NCI-H226 (cell line): Measurements from ENCODE around the gene EFCAB6.

Source experiments
- DNase-seq: peaks from one replicate; pipeline ENCODE4 v3.0.0-alpha.2; 2015

The EFCAB6 gene

DNA sequence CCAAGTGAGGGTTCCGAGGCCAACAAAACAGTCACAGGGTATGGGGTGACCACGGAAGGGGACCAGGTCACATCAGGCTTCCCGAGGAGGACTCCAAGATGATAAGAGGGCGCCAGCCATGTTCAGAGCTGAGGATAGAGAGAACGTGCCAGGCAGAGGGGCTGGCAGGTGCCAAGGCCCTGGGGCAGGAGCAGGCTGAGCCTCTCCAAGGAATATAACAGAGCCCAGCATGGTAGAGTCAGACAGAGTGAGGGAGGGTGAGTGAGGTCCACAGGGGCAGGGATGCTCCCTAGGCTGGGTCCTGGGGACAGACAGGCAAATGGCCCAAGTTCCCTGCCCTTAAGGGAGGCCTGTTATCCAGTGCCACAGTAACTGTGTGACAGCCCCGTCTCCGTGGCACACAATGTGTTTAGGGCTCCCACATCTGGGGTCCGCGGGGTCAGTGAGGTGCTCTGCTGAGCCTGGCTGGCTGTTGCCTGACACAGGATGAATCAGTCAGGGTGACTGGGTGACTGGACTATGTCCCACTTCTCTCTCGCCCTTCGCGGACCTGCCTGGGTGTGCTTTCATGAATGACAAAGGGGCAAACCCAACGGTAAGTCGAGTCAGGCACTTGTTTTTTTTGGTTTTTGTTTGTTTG is 295.0 kb downstream of the EFCAB6 start:
- DNase-seq, result no peak

DNA sequence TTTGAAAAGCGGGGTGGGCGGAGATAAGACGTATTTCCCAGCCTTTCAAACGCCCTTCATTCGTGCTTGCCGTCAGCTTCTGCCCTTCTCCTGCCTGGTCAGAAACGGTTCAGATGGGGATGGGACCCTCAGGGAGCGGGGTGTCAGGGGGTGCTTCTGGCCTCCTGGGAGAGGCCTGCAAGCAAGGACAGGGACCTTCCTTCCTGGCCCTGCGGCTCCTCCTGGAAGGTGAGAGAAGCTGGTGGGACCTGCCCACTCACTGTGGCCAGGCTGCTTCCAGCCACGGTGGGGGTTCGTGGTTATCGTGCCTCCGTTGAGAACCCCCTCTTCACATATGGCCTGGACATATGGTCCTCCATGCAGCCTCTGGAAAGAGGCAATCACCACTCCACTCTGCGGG is 295.7 kb downstream of the EFCAB6 start:
- no peak for DNase-seq

DNA sequence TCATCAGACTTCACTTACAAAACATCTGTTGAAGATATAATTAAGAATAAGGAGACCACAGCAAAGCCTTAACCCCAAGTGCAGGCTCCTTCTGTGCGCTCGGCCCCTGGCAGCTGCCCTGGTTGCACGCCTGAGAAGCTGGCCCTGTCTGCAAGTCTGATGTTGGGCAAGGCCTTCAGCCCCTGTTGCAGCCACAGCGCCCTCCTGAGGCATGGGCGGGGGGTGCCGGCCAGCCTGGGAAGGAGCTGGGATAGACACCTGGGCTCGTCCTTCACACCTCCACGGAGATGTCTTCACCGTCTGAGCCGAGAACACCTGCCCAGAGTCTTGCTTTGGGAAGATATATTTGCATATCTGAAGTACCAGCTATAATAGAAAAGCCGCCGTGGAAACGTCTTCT is 296.2 kb downstream of the EFCAB6 start:
- DNase-seq, result no peak

DNA sequence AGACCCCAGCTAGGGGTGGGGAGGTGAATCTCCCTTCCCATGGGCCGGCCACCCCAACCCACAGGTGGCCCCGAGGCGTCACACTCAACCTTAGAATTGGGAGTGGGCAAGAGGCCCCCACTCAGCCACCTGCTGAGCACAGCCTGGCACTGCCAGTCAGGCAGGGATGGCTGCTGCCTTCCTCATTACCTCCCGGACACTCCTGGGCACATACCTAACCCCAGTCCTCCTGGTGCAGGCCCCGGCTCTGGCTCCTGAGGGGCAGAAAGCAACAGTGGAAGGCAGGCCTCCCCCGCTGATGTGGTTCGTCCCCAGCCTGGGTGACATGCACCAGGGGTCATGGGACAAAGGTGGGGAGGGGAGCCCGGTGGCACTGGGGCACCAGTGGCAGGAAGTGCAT is 296.7 kb downstream of the EFCAB6 start:
- no peak for DNase-seq

DNA sequence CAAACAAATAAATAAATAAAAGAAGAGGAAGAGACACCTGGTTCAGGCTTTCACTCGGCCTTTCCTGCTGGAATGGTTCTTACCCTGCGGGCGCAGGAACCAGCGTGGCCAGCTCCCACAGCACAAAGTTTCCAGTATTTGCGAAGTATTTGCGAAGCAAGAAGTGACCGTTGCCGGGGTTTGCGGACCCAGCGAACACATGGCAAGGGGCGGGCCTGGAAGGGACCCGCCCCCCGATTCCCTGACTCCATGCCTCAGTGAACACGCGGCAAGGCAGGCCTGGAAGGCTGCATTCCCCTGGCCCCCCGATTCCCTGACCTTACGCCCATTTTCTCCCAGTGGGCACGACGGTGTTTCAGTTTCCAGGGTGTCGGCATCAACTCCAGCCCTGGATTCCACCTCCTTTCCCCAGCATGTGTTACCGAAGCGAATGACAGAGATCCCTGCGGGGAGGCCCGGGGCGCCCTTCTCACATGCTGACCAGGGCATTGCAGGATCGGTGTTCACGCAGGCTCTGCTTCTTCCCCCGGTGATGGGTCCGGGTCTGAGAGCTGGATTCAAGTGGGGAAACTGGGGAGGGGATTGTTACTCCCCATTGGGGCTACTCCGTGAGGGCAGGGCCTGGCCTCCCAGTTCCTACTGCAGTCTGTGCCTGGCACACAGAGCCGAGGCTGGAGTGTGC is 297.5 kb downstream of the EFCAB6 start:
- no peak for DNase-seq

DNA sequence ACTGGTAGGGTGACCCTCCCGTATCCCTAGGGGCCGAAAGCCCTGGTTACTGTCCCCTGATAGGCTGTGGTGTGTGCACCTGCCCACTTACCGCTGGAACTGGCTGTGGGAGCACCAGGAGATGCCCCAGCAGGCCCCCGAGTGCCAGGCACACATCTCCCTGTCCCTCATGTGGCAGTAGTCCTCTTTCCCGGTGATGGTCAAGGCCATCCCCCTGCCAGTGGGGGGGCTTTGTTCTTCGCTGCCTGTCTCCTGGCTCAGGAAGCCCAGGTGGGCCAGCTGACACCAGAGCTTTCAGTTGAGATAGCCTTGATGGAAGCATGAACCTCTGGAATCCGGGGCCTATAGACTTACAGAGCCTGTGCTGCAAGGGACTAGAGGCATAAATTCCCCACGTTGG is 299.8 kb downstream of the EFCAB6 start:
- DNase-seq, result no peak

DNA sequence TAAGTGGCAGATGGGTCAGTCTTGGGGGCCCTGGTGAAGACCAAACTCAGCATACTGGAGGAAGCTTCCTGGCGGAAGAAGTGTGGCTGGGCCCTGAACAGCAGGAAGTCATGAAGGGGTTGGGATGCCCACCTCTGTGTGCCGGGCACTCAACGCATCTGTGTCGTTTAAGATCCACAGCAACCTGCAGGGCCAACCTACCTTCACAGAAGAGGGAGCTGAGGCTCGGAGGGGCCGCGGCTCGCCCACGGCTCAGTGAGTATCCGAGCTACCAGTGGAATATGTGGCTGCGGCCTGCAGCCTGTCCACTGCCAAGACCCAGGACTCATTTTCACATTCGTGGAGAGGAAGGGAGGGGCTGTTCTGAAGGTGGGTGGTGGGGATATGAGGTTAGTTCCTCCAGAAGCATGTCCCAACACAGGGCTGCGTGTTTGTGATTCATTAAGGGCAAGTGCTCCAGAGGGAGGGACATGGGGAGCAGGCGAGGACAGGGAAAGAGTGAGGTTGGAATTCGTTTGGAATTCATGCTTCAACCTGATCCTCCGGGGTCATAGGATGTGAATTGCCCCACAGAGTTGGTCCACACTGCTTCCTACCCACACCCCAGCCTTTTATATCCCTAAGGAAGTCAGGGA is 300.7 kb downstream of the EFCAB6 start:
- DNase-seq, result no peak

DNA sequence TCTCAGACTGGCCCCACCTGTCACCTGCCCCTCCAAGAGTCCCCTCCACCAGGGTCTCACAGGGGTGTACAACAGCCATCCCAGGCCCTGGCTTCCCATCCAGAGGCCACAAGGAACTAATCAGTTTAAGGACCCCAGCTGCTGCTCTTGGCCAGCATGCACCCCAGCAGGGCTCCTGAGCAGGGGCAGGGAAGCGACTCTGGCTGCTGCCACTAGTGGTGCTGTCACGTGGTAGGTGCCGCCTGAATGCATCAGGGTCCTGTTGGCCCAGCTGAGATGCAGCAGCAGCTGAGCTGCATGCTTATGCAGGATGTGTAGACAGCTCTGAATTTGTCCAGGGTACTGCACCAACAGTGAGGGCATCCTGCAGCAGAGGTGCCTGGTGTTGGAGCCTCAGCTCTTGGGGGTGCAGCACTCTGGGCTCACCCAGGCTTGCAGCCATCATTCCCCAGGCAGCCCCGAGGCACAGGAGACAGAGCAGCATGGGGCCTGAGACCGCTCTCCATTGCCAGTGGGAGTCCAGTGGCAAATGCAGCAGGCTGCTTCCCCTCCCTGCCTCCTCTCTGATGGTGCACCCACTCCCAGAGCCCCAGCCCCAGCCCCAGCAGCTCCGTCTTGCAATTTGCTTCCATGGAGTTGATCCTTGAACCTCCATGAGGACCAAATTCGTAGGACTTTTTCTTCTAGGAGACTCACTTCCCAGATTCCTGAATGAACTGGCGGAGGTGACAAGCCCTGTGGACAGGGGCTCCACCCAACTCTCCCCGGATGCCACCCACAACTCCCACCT is 301.6 kb downstream of the EFCAB6 start:
- no peak for DNase-seq

DNA sequence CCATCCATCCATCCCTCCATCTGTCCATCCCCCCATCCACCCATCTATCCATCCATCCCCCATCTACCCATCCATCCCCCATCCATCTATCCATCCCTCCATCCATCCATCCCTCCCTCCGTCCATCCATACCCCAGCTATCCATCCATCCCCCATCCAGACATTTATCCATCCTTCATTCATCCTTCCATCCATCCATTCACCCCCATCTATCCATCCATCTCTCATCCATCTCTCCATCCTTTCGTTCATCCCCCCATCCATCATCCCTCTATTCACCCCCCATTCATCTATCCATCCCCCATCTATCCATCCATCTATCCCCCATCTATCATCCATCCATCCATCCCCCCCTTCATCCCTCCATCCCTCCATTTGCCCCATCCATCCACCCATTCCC is 302.8 kb downstream of the EFCAB6 start:
- DNase-seq, result no peak

DNA sequence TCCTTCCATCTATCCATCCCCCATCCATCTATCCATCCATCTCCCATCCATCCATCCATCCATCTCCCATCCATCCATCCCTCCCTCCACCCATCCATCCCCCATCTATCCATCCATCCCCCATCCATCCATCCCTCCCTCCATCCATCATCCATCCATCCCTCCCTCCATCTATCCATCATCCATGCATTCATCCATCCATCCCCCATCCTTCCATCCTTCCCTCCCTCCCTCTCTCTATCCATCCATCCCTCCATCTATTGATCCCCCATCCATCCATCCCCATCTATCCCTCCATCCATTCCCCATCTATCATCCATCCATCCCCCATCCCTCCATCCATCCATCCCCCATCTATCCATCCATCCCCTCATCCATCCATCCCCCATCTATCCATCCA is 303.6 kb downstream of the EFCAB6 start:
- no peak for DNase-seq

DNA sequence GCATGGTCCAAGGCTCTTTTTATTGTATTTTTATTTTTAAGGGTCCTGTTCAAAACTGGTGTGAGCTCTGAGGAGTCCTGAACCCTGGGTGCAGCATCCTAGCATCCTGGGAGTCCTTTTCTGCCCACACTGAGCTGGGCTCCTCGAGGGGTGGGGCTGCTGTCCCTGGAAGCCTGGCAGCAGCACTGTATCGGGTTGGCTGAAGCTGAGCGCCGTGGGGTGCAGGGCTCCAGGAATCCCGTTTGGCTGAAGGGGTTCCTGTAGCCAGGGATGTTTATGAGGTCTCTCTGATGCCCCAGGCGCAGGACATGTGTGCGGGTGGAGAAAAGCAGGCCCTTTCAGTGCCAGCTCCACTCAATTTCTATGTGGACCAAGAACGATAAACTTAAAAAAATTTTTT is 304.9 kb downstream of the EFCAB6 start:
- no peak for DNase-seq

DNA sequence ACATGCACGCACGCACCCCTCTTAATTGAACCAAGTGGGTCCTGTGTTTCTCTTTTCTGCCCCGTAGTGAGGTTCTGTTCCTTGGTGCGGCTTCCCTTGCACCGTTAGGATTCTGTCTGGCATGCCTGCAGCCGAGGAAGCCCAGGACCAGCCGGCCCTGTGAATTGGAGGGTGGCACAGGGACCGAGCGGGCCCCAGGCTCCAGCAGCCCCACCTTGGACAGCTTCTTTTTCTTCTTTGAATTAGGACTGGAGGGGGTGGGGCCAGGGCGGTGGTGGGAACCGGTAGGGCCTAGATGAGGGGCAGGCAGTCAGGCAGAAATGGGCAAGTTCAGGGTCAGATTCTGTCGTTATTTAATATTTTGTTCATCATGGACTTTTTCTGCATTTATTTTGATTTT is 305.6 kb downstream of the EFCAB6 start:
- DNase-seq, result no peak

DNA sequence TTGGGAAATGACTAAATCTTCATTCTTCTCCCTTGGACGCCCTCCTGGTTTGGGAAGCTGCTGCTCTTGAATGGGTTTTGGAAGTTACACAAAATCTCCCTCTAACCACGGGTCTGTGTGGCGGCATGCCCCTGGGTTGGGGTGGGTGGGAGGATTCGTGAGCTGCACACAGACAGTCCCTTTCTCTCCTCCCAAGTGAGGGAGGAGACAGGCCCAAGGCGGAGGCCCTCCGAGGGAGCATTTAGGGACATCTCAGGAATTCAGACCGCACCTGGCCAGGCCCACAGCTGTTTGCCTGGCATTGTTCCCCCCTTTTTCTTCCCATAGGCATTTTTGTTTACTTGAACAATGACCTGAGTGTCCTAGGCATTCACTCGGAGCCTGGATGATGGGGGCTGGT is 306.2 kb downstream of the EFCAB6 start:
- no peak for DNase-seq

DNA sequence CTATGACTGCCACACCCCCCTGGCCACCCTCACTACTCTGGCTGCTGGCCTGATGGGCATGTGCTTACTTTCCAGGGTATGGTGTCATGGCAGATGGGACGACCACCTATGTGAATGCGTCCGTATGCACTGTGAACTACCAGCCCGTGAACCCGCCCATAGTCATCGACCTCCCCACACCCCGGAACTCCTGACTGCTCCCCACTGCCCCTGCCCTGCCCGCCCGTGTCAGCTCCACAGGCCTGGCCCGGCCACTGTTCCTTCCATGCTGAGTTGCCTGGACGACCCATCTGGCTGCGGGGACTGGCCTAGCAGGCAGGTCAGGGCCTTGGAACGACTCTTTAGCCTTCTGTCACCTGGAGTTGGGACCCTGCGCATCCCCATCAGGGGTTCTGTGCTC is 306.7 kb downstream of the EFCAB6 start:
- no peak for DNase-seq

DNA sequence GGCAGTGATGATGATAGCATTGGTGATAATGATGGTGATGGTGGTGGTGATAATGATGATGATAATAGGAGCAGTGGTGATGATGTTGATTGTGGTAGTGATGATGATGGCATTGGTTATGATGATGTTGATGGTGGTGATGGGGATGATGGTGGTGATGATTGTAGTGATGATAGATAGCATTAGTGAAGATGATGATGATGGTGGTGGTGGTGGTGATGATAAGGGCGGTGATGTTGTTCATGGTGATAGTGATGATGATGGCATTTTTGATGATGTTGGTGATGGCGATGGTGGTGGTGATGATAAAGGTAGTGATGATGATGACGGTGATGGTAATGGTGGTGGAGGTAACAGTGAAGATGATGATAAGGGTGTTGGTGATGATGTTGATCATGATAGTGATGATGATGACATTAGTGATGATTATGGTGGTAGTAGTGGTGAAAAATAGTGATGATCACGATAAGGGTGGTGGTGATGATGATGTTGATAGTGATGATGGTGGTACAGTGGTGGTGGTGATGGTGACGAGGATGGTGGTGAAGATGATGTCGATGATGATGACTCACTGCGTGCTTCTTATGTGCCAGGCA is 307.3 kb downstream of the EFCAB6 start:
- DNase-seq, result no peak

DNA sequence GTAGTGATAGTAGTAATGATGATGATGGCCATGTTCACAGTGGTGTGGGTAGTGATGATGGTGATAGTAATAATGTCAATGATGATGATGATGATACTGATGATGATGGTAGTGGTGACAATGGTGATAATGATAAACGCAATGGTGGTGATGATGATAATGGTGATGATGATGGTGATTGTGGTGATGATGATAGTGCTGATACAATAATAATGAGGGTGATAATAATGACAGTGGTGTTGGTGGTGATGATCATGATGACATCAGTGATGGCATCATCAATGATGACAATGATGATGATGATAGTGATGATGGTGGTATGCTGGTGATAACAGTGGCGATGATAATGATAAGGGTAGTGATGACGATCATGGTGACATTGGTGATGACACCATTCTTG is 308.0 kb downstream of the EFCAB6 start:
- no peak for DNase-seq

DNA sequence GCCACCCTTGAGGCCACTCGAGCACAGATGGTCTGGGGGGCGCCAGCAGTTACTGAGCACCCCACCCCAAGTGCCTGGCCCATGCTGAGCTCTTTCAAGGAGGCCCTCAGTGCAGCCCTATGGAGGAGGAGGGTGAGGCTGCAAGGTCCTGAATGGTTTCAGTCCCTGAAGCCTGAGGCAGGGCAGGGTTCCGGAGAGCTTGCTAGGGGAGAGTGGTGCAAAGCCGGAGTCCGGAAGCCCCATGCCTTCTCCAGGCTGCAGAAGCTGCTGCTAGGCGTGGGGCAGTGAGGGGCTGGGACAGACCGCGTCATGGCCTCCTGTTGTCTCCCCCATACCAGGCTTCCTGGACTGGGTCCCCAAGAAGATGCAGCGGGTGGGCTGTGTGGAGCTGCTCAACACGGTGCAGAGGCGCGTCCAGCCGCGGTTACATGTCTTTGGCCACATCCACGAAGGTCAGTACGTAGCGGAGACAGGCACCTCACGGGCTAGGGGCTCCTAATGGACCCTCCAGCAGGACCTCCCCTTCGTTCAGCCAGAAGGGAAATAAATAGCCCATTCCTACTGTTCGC is 309.7 kb downstream of the EFCAB6 start:
- DNase-seq, result no peak

DNA sequence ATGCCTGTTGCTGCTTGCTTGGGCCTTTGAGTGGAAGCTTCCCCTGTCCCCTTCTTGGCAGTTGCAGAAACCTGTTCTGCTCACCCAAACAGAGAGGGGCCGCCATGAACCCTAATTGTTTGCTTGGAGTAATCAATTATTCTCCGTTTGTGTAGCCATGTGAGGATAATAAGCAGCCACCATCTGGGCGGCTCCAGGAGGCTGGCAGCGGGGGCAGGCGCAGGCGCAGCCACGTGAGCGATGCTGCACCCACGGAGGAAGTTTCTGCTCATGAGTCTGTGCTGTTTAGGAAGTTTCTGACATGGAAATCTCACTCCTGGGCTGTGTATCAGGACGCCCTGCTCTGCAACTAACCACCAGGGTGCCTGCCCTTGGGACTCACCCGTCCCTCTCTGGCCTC is 310.2 kb downstream of the EFCAB6 start:
- DNase-seq, result no peak

DNA sequence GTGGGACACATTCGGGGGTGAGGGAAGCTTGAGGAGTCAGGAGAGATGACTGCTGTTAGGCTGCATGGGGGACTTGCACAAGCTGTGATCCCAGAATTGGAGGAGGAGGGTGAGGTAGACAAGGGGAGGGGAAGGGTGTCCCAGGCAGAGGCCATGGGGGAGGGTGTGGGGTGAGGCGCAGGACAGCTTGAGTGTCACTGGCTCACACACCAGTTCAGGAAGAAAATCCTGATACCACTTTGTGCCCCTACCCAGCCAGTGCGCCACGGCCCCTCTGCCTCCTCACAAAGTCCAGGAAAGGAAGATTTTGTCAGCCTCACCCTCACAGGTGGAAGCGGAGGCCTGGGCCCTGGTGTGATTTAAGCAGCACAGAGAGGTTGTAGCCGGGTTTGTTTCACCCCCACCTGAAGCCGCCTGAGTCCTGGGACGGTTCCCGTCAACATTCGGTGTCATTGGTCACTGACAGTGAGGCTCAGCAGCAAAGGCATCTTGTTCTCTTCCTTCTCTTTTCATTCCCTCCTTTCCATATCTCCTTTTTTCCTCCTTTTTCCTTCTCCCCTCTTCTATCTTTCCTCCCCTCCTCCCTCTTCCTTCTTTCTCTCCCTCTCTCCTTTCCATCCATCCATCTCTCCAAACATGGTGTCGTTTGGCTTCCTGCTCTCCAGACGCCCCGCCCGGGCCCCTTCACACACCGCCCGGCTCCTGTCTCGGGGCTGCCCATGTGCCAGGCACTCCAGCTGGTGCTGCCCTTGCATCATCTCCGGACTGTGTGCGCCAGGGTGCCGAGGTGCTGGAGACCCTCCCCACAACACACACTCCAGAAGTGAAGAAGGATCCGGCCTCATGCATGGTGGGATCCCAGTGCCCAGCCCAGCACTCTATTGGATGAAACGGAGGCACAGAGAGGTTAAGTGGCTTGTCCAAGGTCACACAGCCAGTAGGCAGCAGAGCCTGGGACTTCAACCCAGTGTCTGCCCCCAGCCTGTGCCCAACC is 311.0 kb downstream of the EFCAB6 start:
- no peak for DNase-seq

DNA sequence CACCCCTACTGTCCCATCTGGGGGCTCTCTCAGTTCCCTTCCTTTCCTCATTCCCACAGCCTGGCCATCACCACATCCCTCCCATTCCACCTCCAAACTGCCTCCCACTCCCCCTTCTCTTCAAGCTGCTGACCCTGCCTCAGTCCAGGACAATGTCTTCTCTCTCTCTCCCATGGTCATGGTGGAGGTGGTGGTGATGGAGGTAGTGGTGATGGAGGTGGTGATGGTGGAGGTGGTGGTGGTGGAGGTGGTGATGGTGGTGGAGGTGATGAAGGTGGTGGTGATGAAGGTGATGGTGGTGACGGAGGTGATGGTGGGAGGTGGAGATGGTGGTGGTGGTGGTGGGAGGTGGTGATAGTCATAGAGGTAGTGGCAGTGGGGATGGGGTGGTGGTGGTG is 313.2 kb downstream of the EFCAB6 start:
- no peak for DNase-seq

DNA sequence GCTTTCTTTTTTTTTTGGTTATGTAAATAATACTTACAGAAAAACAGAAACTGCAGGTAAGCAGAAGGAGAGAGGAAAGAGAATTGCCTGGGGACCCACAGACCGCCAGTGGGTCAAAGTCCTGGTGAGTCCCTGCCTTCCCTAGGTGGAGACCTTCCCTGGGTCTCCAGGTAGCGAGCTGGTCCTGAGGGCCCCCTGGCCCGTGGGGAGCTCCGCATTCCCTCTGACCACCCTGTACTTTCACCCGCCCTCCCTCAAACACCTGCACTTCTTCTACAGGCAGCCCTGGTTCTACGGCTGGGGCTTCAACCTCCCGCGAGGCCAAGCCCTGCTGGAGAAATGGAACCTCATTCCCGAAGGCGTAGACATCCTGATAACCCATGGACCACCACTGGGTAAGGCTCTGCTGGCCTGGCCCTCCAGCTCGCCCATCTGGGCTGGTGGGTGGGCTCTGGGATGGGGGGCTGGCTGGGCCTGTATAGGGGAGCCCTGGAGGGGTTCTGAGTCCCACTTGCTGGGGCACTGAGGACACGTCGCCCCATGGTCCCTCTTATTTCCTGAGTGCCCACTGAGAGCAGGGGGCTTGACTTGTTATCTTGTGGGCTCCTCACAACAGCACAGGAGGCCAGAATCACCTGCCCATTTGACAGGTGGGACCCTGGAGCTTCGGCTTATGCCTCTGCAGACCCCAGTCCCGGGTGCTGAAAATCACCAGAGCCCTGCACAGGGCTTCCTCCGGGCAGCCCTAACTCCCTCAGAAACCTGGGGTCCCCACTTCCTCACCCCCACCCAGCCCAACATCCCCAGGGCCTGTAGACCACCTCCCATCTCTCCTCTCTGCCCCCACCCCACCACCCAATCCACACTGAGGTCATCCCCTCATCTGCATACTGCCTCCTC is 313.9 kb downstream of the EFCAB6 start:
- no peak for DNase-seq
